ENCODE results near the gene ZNF48. TPM values are rescaled to one million over a fixed set of nuclear protein-coding genes. Genes with fewer than 3 reads are reported as not detected.
A peak's percentile ranks its signal among the peaks of the same experiment; 100 is the strongest.

The ZNF48 gene
- total RNA-seq, 4 donors from 2014 or later = 4.4 to 12.7 (median 8.7) TPM

GRCh38 chr16:30407102-30407803 is 12.0 kb downstream of the ZNF48 start, which contains the start of gene ZNF771:
Gene ZNF771, plus strand, starts transcription at chr16:30407606. Its CDS starts 448 bp downstream, at chr16:30408054.
- H3K27me3 ChIP-seq = no peaks in the 10 kb centered on the region
- intact Hi-C loops (cut with DNase I; ENCODE audit: low total_unique reads) = loop anchor here (1.0 to 2.0 kb wide), 2 partner anchors 12 to 28 kb away; partner anchors contain the start of gene ZNF48
- no peaks in the 10 kb centered on the region for H3K9me3 ChIP-seq
- peak within 1 kb of the TSS; percentile 92 to 98 (median 94) for H3K27ac ChIP-seq
- H3K4me3 ChIP-seq = peak within 1 kb of the TSS; percentile 59 to 98 (median 85)
- DNase-seq (peak; percentile 84 to 90), ATAC-seq (peak; percentile 91)
- in situ Hi-C loops (cut with MboI; ENCODE audit: low sequenced_read_pairs in 4 of 4) = loop anchor here in 2 of 4 donors (25.0 kb wide), 2 partner anchors 295 to 345 kb away; partner anchors contain the start of genes ALDOA (in 1 of the 2), GDPD3 (in 1 of the 2) and MAPK3 (in 1 of the 2)
- peak; percentile 83 to 85 for TF ChIP-seq POLR2A (IDR thresholded peaks at IDR 0.05)
- TF ChIP-seq CTCF (IDR thresholded peaks at IDR 0.05 in 4 of 5, conservative IDR thresholded peaks at IDR 0.05 in 1 of 5) = no peak
- peaks cover 23 to 28% of the 10 kb centered on the region in 2 donors for H3K4me1 ChIP-seq
- no peaks in the 10 kb centered on the region for H3K36me3 ChIP-seq

GRCh38 chr16:30407804-30408534 is 12.7 kb downstream of the ZNF48 start:
- intact Hi-C loops (cut with DNase I; ENCODE audit: low total_unique reads) = loop anchor here (1.0 to 2.0 kb wide), 3 partner anchors 13 to 73 kb away; partner anchors contain the start of gene ZNF48
- ATAC-seq = peak; percentile 18 to 38
- Histone ChIP-seq H3K4me3 (peak overlapping the region; percentile 59 to 98 (median 85)), H3K27me3 (no peaks in the 10 kb centered on the region), H3K9me3 (no peaks in the 10 kb centered on the region), H3K27ac (peak overlapping the region; percentile 92 to 98 (median 94)), H3K36me3 (no peaks in the 10 kb centered on the region), H3K4me1 (peaks cover 23 to 28% of the 10 kb centered on the region in 2 donors)
- DNase-seq = no peak
- no peak for TF ChIP-seq POLR2A (IDR thresholded peaks at IDR 0.05)
- TF ChIP-seq CTCF (IDR thresholded peaks at IDR 0.05 in 4 of 5, conservative IDR thresholded peaks at IDR 0.05 in 1 of 5) = no peak
- in situ Hi-C loops (cut with MboI; ENCODE audit: low sequenced_read_pairs in 4 of 4) = loop anchor here in 2 of 4 donors (25.0 kb wide), 2 partner anchors 296 to 346 kb away; partner anchors contain the start of genes ALDOA (in 1 of the 2), GDPD3 (in 1 of the 2) and MAPK3 (in 1 of the 2)

GRCh38 chr16:30409125-30410060 is 14.2 kb downstream of the ZNF48 start:
- H3K4me3 ChIP-seq = no peak overlapping the region
- peaks cover 28 to 30% of the 10 kb centered on the region in 2 donors for H3K4me1 ChIP-seq
- intact Hi-C loops (cut with DNase I; ENCODE audit: low total_unique reads) (loop anchor here (2.0 to 10.0 kb wide), 2 partner anchors 75 to 345 kb away; partner anchors contain the start of gene ALDOA), in situ Hi-C loops (cut with MboI; ENCODE audit: low sequenced_read_pairs in 4 of 4) (loop anchor here in 2 of 4 donors (25.0 kb wide), 2 partner anchors 297 to 347 kb away; partner anchors contain the start of genes ALDOA (in 1 of the 2), GDPD3 (in 1 of the 2) and MAPK3 (in 1 of the 2))
- no peaks in the 10 kb centered on the region for H3K27me3 ChIP-seq
- DNase-seq (peak; percentile 78 to 88), ATAC-seq (peak; percentile 67 to 77)
- TF ChIP-seq POLR2A (IDR thresholded peaks at IDR 0.05) (no peak), CTCF (IDR thresholded peaks at IDR 0.05 in 4 of 5, conservative IDR thresholded peaks at IDR 0.05 in 1 of 5) (peak; percentile 92 to 96 (median 95))
- peak overlapping the region; percentile 31 to 95 (median 70) for H3K27ac ChIP-seq
- H3K9me3 ChIP-seq = no peaks in the 10 kb centered on the region
- peaks cover 0 to 8% of the 10 kb centered on the region in 2 donors for H3K36me3 ChIP-seq

Measured in gastrocnemius medialis (tissue), 4 donors.